NCI-H187 (cell line): ENCODE results near the gene SLC9A1.
"Not testable (repeated sequence)": the region's sequence is repeated elsewhere in the genome, so short reads cannot be mapped to it uniquely, and the experiment has no call there.

Experiments used
- DNase-seq, 2 experiments: peaks; one replicate each; lab custom pipeline; 2025; lab: John Stamatoyannopoulos, UW

SLC9A1 gene

DNA sequence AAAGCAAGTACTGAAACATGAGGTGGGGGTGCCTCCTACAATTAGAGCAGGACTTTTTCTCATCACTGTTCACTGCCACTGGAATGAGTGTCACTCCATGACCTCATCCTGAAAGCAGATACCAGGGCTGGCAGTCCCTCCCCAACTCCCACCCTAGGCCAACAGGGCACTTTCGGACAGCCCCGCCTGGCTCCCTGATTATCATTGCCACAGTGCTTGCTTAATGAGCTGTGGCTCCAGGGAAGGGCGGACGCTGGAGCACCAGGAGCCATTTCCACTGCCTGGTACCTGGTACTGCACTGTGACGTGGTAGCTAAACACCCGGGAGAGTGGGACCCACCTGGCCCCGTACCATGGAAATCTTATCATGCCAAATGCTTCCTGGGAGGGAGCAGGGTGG is 22.3 kb downstream of the SLC9A1 start:
- no peak for DNase-seq

DNA sequence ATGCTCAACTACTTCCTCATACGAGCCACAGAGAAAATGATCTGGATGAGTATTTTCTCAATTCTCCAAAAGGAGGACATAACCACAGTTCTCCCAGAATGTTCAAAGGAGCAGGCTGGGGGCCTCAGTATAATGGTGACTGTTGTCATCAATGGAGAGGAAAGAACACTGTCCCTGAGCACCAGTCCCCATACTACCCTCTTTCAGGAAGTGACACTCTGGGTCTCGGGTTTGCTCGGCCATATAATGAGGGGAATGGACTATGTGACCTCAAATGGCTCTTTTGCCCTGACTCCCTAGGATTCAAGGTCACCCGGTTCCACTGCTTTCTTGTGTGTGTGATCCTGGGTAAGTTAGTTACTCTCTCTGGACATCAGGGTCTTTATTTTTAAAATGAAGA is 22.8 kb downstream of the SLC9A1 start:
- no peak for DNase-seq

GRCh38 chr1:27130798-27131197 is 24.1 kb downstream of the SLC9A1 start:
- no peak for DNase-seq

DNA sequence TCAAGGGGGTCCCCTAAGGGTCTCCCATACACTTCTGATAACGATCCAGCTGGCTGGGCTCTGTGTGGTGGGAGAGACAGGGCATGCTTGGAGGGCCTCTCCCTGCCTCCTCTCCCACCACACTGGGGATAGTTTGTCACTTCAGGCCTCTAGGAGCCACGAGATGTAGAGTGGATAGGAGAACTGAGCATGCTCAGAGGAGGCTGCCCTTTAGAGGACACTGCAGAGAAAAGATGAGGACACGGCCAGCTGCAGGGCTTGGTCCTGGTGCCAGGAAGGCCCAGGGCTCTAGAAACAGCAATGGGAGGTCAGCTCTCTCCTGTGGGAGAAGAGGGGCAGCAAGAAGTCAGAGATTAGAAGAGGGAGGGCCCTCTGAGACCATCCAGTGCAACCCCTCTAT is 25.7 kb downstream of the SLC9A1 start:
- no peak for DNase-seq

- no peak for DNase-seq
These were observed 27.5 kb downstream of the SLC9A1 start for GRCh38 chr1:27127419-27127818.

DNA sequence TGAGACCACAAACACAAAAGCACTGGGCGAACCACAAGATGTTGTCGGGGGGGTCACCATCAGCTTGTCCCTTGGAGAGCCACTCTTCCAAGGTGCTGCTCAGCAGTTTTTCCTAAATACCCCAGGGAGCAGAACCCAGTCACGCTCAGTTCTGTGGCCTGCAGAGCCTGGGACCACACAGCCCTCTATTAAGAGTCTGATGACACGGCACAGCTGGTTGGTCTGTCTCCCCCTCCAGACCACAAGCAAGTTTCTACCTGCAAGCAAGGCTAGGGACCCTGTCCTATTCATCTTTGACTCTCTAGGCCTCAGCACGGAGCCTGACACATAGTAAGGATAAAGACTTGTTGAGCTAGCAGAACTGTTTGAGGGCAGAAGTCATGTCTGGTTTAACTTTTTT is 28.5 kb downstream of the SLC9A1 start:
- DNase-seq, result no peak

- not testable (repeated sequence) for DNase-seq
These were observed 29.8 kb downstream of the SLC9A1 start for GRCh38 chr1:27125125-27125524.

GRCh38 chr1:27124405-27124804 is 30.5 kb downstream of the SLC9A1 start:
- no peak for DNase-seq

DNA sequence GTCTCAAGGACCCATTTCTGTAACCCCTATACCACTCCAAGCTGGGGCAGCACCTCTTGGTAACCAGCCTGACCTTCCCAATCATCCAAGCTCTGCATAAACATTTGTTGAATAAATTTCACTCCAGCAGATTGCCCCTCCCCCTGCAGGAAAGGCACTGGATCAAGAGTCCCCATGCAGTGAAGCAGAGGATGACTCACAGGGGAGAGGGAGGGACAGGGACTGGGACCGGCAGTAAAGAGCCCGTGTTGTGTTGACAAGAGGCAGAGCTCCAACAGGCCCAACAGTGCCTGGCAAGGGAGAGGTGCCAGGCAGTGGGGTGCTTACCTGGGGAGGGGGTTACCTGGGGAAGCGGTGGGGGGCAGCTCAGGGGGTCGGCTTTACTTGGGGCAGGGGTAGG is 32.3 kb downstream of the SLC9A1 start:
- no peak for DNase-seq

DNA sequence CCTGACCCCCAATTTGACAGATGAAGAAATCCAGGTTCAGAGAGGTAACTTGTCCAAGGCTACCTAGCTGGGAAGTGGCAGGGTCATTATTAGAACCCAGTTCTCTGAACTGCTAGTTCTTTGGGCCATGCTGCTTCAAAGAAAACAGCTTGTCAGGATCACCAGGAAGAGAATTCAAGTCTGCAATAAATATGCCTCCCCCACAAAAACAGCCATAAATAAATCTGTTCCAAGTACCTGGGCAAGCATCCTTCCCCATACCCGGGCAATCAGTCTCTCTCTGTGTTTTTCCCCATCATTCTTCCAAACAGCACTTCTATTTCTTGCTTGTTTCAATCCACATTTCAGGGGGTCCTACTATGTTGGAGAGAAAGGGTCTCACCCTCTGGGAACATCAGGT is 34.1 kb downstream of the SLC9A1 start:
- no peak for DNase-seq

GRCh38 chr1:27118440-27118689 is 36.6 kb downstream of the SLC9A1 start:
- DNase-seq, result no peak

DNA sequence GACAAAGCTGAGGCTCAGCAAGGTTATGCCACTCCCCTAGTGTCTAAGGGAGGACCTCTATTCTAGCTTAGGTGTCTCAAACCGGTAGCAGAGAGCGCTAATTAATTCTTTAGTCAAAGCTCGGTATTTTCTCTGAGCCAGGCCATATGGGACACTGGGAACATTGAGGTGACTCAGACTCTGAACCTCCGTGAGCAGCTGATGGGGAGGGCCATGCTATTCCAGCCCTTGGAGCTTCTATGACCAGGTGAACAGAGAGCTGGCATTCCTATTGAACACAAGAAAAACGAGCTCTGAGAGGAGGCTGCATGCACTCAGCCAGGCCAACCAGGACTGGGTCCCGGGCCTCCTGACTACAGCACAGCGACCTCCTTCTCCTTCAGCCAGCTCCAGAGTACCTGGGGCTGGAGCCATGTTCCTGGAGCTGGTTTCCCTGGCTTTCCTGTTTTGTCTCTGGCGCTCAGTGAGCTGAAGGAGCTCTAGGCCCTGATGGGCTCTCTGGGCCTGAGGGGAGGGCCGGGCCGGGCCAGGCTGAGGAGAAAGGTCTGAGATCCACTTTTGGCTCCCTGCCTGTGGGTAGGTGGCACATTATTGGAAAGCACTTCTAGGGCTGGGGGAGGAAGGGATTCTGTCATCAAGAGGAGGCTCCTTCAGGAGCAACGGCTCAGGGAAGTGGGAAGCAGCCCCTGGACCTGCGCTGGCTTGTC is 37.0 kb downstream of the SLC9A1 start:
- no peak for DNase-seq

DNA sequence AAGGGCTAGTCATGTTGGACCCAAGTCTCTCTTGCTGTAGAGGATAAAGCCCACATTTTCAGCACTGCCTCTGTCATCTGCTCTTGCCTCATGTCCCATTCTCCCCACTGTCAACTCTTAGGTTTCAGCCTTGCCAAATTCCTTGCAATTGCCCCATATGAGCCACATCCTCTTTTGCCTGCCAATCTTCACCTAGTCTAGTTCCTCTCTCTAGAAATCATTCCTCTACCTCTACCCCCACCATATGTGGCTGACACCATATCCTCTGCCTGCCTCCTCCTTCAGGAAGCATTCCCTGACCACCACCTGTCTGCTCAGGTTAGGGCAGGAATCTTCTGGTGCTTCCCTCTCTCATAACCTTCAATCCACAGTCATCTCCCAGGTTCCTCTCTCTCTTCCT is 38.2 kb downstream of the SLC9A1 start:
- no peak for DNase-seq

DNA sequence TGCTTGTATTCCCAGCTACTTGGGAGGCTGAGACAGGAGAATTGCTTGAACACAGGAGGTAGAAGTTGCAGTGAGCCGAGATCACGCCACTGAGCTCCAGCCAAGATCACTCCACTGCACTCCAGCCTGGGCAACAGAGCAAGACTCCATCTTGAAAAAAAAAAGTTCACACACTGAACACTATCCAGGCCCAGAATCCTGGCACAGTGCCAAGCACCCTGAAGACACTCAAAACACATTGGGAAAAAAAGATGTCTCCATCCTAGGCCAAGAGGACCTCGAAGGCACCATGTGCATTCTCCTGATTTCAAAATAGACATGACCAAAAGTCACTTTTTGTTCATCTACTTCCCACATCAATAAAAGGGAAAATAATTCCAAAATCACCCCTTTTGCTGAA is 38.7 kb downstream of the SLC9A1 start:
- DNase-seq, result no peak

GRCh38 chr1:27114546-27114945 is 40.4 kb downstream of the SLC9A1 start:
- no peak for DNase-seq

DNA sequence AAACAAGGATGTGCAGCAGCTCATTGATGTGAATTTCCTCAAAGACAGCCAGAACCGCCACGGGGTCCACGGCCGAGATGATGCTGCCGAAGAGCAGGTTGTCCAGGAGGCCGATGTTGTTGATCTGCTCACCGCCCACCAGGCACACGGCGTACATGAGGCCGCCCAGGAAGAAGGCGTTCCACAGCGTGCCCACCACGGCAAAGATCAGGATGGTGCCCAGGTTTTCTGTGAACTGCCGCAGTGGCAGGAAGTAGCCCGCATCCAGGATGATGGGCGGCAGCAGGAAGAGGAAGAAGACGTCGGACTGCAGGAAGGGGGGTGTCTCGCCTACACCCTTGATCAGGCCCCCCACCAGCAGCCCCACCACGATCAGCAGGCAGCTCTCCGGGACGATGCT is 41.1 kb downstream of the SLC9A1 start:
- DNase-seq, result no peak

GRCh38 chr1:27111626-27112573 is 43.0 kb downstream of the SLC9A1 start:
- no peak for DNase-seq

- no peak for DNase-seq
These were observed 45.7 kb downstream of the SLC9A1 start for GRCh38 chr1:27109103-27109822.

DNA sequence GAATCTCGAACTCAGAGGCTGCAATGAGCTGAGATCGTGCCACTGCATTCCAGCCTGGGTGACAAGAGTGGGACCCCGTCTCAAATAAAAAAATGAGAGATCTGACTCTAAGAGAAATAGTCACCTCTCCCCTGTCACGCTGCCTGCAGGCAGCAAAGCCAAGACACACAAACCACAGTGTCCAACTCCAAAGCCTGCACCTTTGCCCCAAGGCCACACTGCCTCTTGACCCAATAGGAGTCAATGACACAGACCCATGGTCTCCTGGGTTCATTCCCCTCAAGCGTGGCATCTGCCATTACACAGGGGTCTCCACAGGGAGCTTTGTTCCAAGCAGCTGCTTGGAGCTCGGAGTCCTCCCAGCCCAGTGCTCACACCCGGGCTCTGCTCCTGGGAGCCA is 46.3 kb downstream of the SLC9A1 start:
- DNase-seq, result no peak

- no peak for DNase-seq
These were observed 48.2 kb downstream of the SLC9A1 start for GRCh38 chr1:27106561-27107323.

DNA sequence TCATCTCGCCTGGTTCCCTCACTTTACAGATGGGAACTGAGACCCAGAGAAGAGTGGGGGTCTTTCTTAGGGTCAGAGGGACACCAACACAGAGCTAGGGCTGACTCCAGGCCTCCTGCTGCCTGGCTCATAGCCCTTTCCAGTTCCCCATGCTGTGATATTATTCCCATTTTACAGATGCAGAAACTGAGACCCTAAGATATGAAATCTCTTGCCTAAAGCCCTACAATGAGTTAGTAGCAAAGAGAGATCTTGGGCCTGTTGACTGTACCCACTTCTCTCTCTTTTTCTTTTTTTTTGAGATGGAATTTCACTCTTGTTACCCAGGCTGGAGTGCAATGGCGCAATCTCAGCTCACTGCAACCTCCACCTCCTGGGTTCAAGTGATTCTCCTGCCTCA is 49.9 kb downstream of the SLC9A1 start:
- DNase-seq, result no peak

DNA sequence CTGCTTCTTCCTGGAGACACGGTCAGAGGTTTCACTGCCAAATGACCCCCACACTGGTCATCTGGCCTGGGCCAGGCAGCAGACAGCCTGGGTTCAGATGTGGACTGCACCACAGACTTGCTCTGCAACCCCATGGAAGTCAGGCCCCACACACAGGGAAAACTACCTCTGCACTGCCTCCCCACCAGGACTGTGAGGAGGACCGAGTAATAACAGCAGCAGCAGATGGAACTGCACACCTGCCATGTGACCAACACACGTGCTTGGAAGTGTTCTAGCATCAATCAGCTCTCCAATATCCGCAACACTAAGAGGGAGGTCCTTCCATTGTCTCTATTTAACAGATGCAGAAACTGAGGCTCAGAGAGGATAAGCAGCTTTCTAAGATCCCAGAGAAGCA is 51.4 kb downstream of the SLC9A1 start:
- DNase-seq, result no peak
